GM23338 (cell line): ENCODE data around the gene GPR37. TPM values are rescaled to one million over a fixed set of nuclear protein-coding genes. Genes with fewer than 3 reads are reported as not detected.
A peak's percentile ranks its signal among the peaks of the same experiment; 100 is the strongest.

Source experiments
- ATAC-seq: fragments of 200-7000 bp; cut with Tn5 transposase; 3 replicates; pipeline ENCODE4 v1.9.1; 2020
- DNase-seq: peaks from one replicate; pipeline ENCODE4 v3.0.0-alpha.2; 2015; ENCODE audit warnings: low spot score
- H2AFZ ChIP-seq: fragments of 200-600 bp; sonication (generic); 2 replicates; pipeline ENCODE4 v1.8.0; 2016; ENCODE audit warnings: antibody characterized with exemption, mild to moderate bottlenecking, moderate library complexity
- H3F3A ChIP-seq: fragments of 200-600 bp; sonication (generic); replicated peaks from 2 replicates; pipeline ENCODE4 v1.8.0; 2017; ENCODE audit warnings: antibody characterized with exemption, mixed run types, low read depth
- H3K27ac ChIP-seq: fragments of 200-600 bp; sonication (generic); 2 replicates; pipeline ENCODE4 v1.6.1; 2016; ENCODE audit warnings: low read depth
- H3K27me3 ChIP-seq: fragments of 200-600 bp; sonication (generic); 2 replicates; pipeline ENCODE4 v1.8.0; 2016; ENCODE audit warnings: mild to moderate bottlenecking, mixed run types, moderate library complexity; ENCODE audit not compliant: insufficient read depth
- H3K36me3 ChIP-seq: fragments of 200-600 bp; sonication (generic); 2 replicates; pipeline ENCODE4 v1.8.0; 2016; ENCODE audit warnings: mild to moderate bottlenecking; ENCODE audit not compliant: insufficient read depth
- H3K4me1 ChIP-seq: fragments of 200-600 bp; sonication (generic); 2 replicates; pipeline ENCODE4 v1.8.0; 2016; ENCODE audit warnings: mild to moderate bottlenecking, moderate library complexity; ENCODE audit not compliant: insufficient read depth
- H3K4me2 ChIP-seq: fragments of 200-600 bp; sonication (generic); 2 replicates; pipeline ENCODE4 v1.7.1; 2017; ENCODE audit warnings: mixed run types
- H3K4me3 ChIP-seq: fragments of 200-600 bp; sonication (generic); 2 replicates; pipeline ENCODE4 v1.6.1; 2016; ENCODE audit warnings: mixed run types
- H3K79me2 ChIP-seq: fragments of 200-600 bp; sonication (generic); replicated peaks from 2 replicates; pipeline ENCODE4 v1.8.0; 2017; ENCODE audit warnings: mild to moderate bottlenecking; ENCODE audit not compliant: insufficient read depth
- H3K9me2 ChIP-seq: fragments of 200-600 bp; sonication (generic); 2 replicates; pipeline ENCODE4 v1.8.0; 2017; ENCODE audit not compliant: insufficient read depth
- H4K20me1 ChIP-seq: fragments of 200-600 bp; sonication (generic); replicated peaks from 2 replicates; pipeline ENCODE4 v1.8.0; 2017; ENCODE audit warnings: mild to moderate bottlenecking; ENCODE audit not compliant: insufficient read depth
- H3K27ac Mint-ChIP-seq: 2 replicates; pipeline ENCODE4 v1.8.0; 2020; ENCODE audit warnings: inconsistent platforms, mild to moderate bottlenecking, moderate library complexity, mixed read lengths
- H3K27me3 Mint-ChIP-seq: 3 replicates; pipeline ENCODE4 v1.8.0; 2022; ENCODE audit warnings: low read depth, mild to moderate bottlenecking, moderate library complexity, mixed read lengths, inconsistent platforms; ENCODE audit not compliant: insufficient read depth, poor library complexity
- H3K36me3 Mint-ChIP-seq: 3 replicates; pipeline ENCODE4 v1.8.0; 2021; ENCODE audit warnings: low read depth, mild to moderate bottlenecking, inconsistent platforms, moderate library complexity, mixed read lengths
- H3K4me1 Mint-ChIP-seq: 3 replicates; pipeline ENCODE4 v1.8.0; 2020; ENCODE audit warnings: mild to moderate bottlenecking, inconsistent platforms, mixed read lengths
- H3K4me3 Mint-ChIP-seq: 3 replicates; pipeline ENCODE4 v1.8.0; 2021; ENCODE audit warnings: moderate library complexity, mild to moderate bottlenecking, inconsistent platforms, mixed read lengths
- H3K9me3 Mint-ChIP-seq: 3 replicates; pipeline ENCODE4 v1.8.0; 2020; ENCODE audit warnings: moderate library complexity, mild to moderate bottlenecking, inconsistent platforms, mixed read lengths
- CREB1 ChIP-seq: fragments of 250-450 bp; sonication (Bioruptor Pico); IDR thresholded peaks from 2 replicates; pipeline ENCODE4 v1.5.0; 2020; ENCODE audit warnings: low read depth, mild to moderate bottlenecking, moderate library complexity
- CTCF ChIP-seq, 2 experiments: fragments of 200-600 bp in 1 of 2; sonication (generic) in 1 of 2; conservative IDR thresholded peaks; 2 replicates each; pipeline versions ENCODE4 v1.5.1 to v1.6.1; 2016 to 2017; ENCODE audit warnings: antibody characterized with exemption in 2 of 2, low read depth in 2 of 2, mild to moderate bottlenecking in 2 of 2, moderate library complexity in 1 of 2
- EZH2phosphoT487 ChIP-seq: fragments of 200-600 bp; sonication (generic); IDR thresholded peaks from one replicate; pipeline ENCODE4 v1.8.1; 2018; ENCODE audit warnings: antibody characterized with exemption; ENCODE audit not compliant: unreplicated experiment
- POLR2AphosphoS5 ChIP-seq: IDR thresholded peaks from 2 replicates; pipeline ENCODE4 v1.6.1; 2016; ENCODE audit warnings: antibody characterized with exemption, low read depth
- ZNF114 ChIP-seq: fragments of 250-450 bp; sonication (Bioruptor Pico); IDR thresholded peaks from 2 replicates; pipeline ENCODE4 v1.5.0; 2020; ENCODE audit warnings: mild to moderate bottlenecking, moderate library complexity
- polyA plus RNA-seq: library from polyadenylated mRNA; unstranded; fragments of >200 nt; fragmentation: Nextera tagmentation; extraction: Ambion mirVana; gene quantifications from 2 replicates; pipeline ENCODE4 v1.2.1, GENCODE V29; 2016
- total RNA-seq: library from RNA; depleted of rRNA; stranded (reverse); fragments of >200 nt; shearing (Covaris generic); gene quantifications from 2 replicates; pipeline ENCODE4 v1.2.3, GENCODE V29; 2014
- TF ChIP-seq, protein P1 (sequence below): IDR thresholded peaks from one replicate; pipeline ENCODE4 v1.6.1; 2018; ENCODE audit warnings: antibody characterized with exemption; ENCODE audit not compliant: unreplicated experiment

The GPR37 gene
- total and polyA plus RNA-seq, 2 experiments from 2014 or later: 3.9 to 8.5 TPM

DNA sequence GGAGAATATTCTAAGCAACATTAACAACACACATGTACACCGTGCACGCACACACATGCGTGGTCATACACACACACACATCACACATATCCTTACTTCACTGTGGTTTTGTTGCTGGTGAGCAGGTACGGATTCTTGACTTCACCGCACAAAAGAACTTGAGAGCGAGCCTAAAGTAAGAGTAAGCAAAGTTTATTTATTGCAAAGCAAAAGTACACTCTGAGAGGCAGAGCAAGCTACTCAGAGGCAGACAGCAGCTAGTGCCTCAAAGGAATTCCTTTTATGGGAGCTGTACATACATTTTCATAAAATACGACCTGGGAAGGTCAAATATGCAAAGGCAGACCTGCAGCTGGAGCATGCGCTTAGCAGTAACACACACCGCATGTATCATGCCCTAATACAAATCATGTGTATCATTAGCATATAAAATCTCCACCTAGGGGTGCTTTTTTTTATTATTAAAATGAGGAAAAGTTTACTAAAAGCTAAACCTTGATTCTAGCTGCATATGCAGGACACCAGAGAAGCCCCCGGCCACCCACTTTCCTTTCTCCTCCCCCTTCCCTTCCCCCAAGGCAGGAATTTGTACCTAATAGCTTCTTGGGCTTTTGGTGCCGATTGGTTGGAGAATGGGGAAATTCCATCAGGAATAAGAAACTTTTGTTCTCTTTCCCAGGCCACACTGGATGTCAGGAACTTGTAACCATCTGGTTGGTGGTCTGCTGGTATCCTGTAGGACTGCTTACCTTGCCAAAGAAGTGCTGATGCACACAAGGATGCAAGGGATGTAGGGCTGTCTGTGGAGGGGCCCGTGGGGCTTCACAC, 16.5 kb upstream of the GPR37 start:
- Histone ChIP-seq H3K9me2 (peaks cover 12% of the 10 kb centered on the region; the same call in 1 of the 2 replicates), H3K79me2 (no peaks in the 10 kb centered on the region), H3K36me3 (no peaks in the 10 kb centered on the region), H4K20me1 (no peaks in the 10 kb centered on the region), H3K27ac (peak overlapping the region; percentile 80), H2AFZ (peak overlapping the region; percentile 91), H3K4me2 (peak overlapping the region; percentile 56; the same call in 1 of the 2 replicates), H3K4me1 (peaks cover 25% of the 10 kb centered on the region), H3K27me3 (no peaks in the 10 kb centered on the region), H3K4me3 (no peak overlapping the region), H3F3A (no peaks in the 10 kb centered on the region)
- no peak for TF ChIP-seq EZH2phosphoT487
- no peak for TF ChIP-seq CTCF (conservative IDR thresholded peaks at IDR 0.05; ENCODE audit: low read depth in 2 of 2)
- TF ChIP-seq ZNF114 (CRISPR knock-in tag): no peak
- TF ChIP-seq CREB1 (CRISPR knock-in tag): no peak
- ATAC-seq (peak; percentile 32), DNase-seq (peak; percentile 65)
- Mint-ChIP-seq H3K27ac (no peak overlapping the region), H3K4me1 (peaks cover 25% of the 10 kb centered on the region), H3K9me3 (no peaks in the 10 kb centered on the region), H3K36me3 (no peaks in the 10 kb centered on the region), H3K4me3 (no peak overlapping the region), H3K27me3 (peaks cover 2% of the 10 kb centered on the region)

DNA sequence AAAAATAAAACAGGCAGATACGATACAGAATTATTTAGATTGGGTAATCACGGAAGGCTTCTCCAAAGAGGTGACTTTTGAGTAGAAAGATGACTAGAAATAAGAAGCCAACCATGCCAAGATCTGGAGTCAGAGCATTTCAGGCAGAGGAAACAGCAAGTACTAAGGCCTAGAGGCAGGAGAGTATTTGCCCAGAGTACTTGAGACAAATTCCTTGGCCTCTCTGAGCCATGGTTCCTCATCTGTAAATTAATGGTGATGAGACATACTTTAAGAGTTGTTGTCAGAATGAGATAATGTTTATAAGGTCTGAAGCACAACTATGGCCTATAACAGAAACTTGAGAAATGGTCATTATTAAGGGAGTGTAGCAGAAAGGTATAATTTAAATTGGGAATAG, 15.8 kb upstream of the GPR37 start:
- ATAC-seq: no peak
- DNase-seq: no peak
- no peaks in the 10 kb centered on the region for H3K9me3 Mint-ChIP-seq
- H3K27me3 Mint-ChIP-seq: peaks cover 2% of the 10 kb centered on the region
- Histone ChIP-seq H3K36me3 (no peaks in the 10 kb centered on the region), H3K4me3 (no peak overlapping the region), H3K4me1 (peaks cover 25% of the 10 kb centered on the region), H3K79me2 (no peaks in the 10 kb centered on the region), H3K9me2 (peaks cover 12% of the 10 kb centered on the region; the same call in 1 of the 2 replicates), H3K4me2 (peak overlapping the region; percentile 56; the same call in 1 of the 2 replicates), H3F3A (no peaks in the 10 kb centered on the region), H4K20me1 (no peaks in the 10 kb centered on the region), H2AFZ (no peak overlapping the region), H3K27me3 (no peaks in the 10 kb centered on the region), H3K27ac (peak overlapping the region; percentile 60; the same call in 1 of the 2 replicates)
- H3K27ac Mint-ChIP-seq: no peak overlapping the region
- TF ChIP-seq POLR2AphosphoS5 (no peak), ZNF114 (CRISPR knock-in tag) (no peak)
- no peaks in the 10 kb centered on the region for H3K36me3 Mint-ChIP-seq
- no peak overlapping the region for H3K4me3 Mint-ChIP-seq
- peaks cover 25% of the 10 kb centered on the region for H3K4me1 Mint-ChIP-seq

DNA sequence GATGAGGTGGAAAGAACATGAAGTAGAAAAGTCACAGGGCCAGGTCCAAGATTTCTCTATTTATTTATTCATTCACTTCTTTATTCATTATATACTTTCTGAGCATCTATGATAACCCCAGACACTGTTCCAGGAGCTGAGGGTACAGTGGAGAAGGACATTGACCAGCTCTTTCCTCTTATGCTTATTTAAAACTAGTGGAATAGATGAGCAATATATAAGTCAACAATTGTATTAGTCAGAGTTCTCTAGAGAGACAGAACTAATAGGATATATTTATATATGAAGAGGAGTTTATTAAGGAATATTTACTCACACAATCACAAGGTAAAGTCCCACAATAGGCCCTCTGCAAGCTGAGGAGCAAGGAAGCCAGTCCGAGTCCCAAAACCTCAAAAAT, 15.0 kb upstream of the GPR37 start:
- H3K4me2 ChIP-seq: no peak overlapping the region
- TF ChIP-seq, protein P1, sequence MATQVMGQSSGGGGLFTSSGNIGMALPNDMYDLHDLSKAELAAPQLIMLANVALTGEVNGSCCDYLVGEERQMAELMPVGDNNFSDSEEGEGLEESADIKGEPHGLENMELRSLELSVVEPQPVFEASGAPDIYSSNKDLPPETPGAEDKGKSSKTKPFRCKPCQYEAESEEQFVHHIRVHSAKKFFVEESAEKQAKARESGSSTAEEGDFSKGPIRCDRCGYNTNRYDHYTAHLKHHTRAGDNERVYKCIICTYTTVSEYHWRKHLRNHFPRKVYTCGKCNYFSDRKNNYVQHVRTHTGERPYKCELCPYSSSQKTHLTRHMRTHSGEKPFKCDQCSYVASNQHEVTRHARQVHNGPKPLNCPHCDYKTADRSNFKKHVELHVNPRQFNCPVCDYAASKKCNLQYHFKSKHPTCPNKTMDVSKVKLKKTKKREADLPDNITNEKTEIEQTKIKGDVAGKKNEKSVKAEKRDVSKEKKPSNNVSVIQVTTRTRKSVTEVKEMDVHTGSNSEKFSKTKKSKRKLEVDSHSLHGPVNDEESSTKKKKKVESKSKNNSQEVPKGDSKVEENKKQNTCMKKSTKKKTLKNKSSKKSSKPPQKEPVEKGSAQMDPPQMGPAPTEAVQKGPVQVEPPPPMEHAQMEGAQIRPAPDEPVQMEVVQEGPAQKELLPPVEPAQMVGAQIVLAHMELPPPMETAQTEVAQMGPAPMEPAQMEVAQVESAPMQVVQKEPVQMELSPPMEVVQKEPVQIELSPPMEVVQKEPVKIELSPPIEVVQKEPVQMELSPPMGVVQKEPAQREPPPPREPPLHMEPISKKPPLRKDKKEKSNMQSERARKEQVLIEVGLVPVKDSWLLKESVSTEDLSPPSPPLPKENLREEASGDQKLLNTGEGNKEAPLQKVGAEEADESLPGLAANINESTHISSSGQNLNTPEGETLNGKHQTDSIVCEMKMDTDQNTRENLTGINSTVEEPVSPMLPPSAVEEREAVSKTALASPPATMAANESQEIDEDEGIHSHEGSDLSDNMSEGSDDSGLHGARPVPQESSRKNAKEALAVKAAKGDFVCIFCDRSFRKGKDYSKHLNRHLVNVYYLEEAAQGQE: no peak
- TF ChIP-seq CREB1 (CRISPR knock-in tag): no peak
- ATAC-seq (no peak), DNase-seq (no peak)
- Mint-ChIP-seq H3K4me1 (peaks cover 25% of the 10 kb centered on the region), H3K9me3 (no peaks in the 10 kb centered on the region), H3K36me3 (no peaks in the 10 kb centered on the region), H3K27me3 (peaks cover 2% of the 10 kb centered on the region), H3K4me3 (no peak overlapping the region), H3K27ac (no peak overlapping the region)
- H3K4me1 ChIP-seq: peaks cover 25% of the 10 kb centered on the region
- peaks cover 12% of the 10 kb centered on the region; the same call in 1 of the 2 replicates for H3K9me2 ChIP-seq
- H2AFZ ChIP-seq: no peak overlapping the region
- H3F3A ChIP-seq: no peaks in the 10 kb centered on the region
- H3K4me3 ChIP-seq: no peak overlapping the region
- no peaks in the 10 kb centered on the region for H3K27me3 ChIP-seq
- H3K36me3 ChIP-seq: no peaks in the 10 kb centered on the region
- no peaks in the 10 kb centered on the region for H4K20me1 ChIP-seq
- no peak overlapping the region for H3K27ac ChIP-seq
- no peaks in the 10 kb centered on the region for H3K79me2 ChIP-seq
